Small intestine (tissue), 7 donors: ENCODE measurements around the gene IFT27. TPM values are rescaled to one million over a fixed set of nuclear protein-coding genes. Genes with fewer than 3 reads are reported as not detected.

Experiments
- DNase-seq, 2 donors: peaks; one replicate each; pipeline versions ENCODE4 v3.0.0 to v3.0.0-alpha.2; 2013
- FAIRE-seq: peaks from 2 replicates; lab custom pipeline; 2012; peaks lifted over from hg19 to GRCh38; lab: Jason Lieb, UNC
- H3K27ac ChIP-seq, 3 donors: one replicate each; pipeline ENCODE4 v1.5.1; 2013; ENCODE audit warnings: low read length in 2 of 3, mild to moderate bottlenecking in 2 of 3, control low read depth in 1 of 3, inconsistent platforms in 1 of 3, low read depth in 1 of 3, moderate library complexity in 1 of 3
- H3K27me3 ChIP-seq, 3 donors: one replicate each; pipeline ENCODE4 v1.6.1; 2013; ENCODE audit warnings: low read length in 3 of 3, inconsistent platforms in 1 of 3; ENCODE audit not compliant: control insufficient read depth in 3 of 3, insufficient read depth in 3 of 3
- H3K36me3 ChIP-seq, 3 donors: one replicate each; pipeline ENCODE4 v1.6.1; 2013; ENCODE audit warnings: low read length in 3 of 3, inconsistent platforms in 1 of 3, low read depth in 1 of 3, mild to moderate bottlenecking in 1 of 3, moderate library complexity in 1 of 3; ENCODE audit not compliant: control insufficient read depth in 3 of 3, insufficient read depth in 2 of 3
- H3K4me1 ChIP-seq, 3 donors: one replicate each; pipeline ENCODE4 v1.6.1; 2013; ENCODE audit warnings: low read length in 2 of 3, inconsistent platforms in 1 of 3, low read depth in 1 of 3, mild to moderate bottlenecking in 1 of 3, moderate library complexity in 1 of 3; ENCODE audit not compliant: control insufficient read depth in 3 of 3, insufficient read depth in 2 of 3
- H3K4me3 ChIP-seq, 3 donors: one replicate each; pipeline ENCODE4 v1.5.1; 2013; ENCODE audit warnings: low read length in 3 of 3, control low read depth in 1 of 3, inconsistent platforms in 1 of 3, low read depth in 1 of 3, mild to moderate bottlenecking in 1 of 3, moderate library complexity in 1 of 3
- H3K9me3 ChIP-seq, 2 donors: one replicate each; pipeline ENCODE4 v1.6.1; 2013; ENCODE audit warnings: low read depth in 1 of 2, low read length in 1 of 2; ENCODE audit not compliant: control insufficient read depth in 2 of 2, insufficient read depth in 1 of 2
- WGBS, 3 donors: extraction: QIAGEN DNeasy Blood & Tissue Kit; methylation state at CpG; one replicate each; pipeline ENCODE4 v1.1.7; 2013; 5-methylcytosine and 5-hydroxymethylcytosine counted together
- polyA plus RNA-seq, 4 donors: library from polyadenylated mRNA; stranded (reverse) in 3 of 4; unstranded in 1 of 4; fragments of 200-250 nt in 3 of 4; fragments of 120-200 nt in 1 of 4; gene quantifications; one replicate each; pipeline versions ENCODE4 v1.2.1 to v1.2.3, GENCODE V29; 2013
- donor health status: healthy with polysubstance abuse.
- donor health status: control.
- donor health status: control.
- donor health status: Bipolar disorder and iron deficiency.
- donor health status: healthy.

Gene IFT27
- polyA plus RNA-seq, 4 donors: 21.9 to 29.5 (median 26.5) TPM

DNA sequence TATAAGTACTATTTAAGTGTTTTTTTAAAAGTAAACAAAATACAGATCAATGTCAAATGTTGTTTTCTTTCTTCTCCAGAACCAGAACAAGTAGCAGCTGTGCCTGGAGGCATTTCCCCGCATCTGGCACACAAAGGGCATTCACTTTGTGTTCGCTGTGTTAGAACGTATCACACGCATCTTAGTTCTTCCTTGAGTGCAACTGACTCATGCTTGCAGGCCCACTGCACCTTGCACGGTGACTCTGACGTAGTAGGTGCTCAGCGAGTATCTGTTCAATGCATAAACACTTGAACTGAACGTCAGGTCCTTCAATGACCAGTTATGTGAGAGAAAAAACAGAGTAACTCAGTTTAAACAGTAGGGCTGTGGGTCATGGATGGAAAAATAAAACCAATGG, 3.5 kb downstream of the IFT27 start:
- no peak for FAIRE-seq
- H3K4me1 ChIP-seq: peaks cover 0 to 8% (median 2%) of the 10 kb centered on the region in 3 donors
- no peak for DNase-seq
- peaks cover 0 to 10% (median 0%) of the 10 kb centered on the region in 3 donors for H3K36me3 ChIP-seq
- no peak overlapping the region for H3K27ac ChIP-seq
- H3K4me3 ChIP-seq: no peak overlapping the region
- no peaks in the 10 kb centered on the region for H3K9me3 ChIP-seq
- whole genome bisulfite sequencing, 3 donors: 88 to 95% (median 92%) methylated on average over 8 of the region's 8 CpGs
- no peaks in the 10 kb centered on the region for H3K27me3 ChIP-seq

DNA sequence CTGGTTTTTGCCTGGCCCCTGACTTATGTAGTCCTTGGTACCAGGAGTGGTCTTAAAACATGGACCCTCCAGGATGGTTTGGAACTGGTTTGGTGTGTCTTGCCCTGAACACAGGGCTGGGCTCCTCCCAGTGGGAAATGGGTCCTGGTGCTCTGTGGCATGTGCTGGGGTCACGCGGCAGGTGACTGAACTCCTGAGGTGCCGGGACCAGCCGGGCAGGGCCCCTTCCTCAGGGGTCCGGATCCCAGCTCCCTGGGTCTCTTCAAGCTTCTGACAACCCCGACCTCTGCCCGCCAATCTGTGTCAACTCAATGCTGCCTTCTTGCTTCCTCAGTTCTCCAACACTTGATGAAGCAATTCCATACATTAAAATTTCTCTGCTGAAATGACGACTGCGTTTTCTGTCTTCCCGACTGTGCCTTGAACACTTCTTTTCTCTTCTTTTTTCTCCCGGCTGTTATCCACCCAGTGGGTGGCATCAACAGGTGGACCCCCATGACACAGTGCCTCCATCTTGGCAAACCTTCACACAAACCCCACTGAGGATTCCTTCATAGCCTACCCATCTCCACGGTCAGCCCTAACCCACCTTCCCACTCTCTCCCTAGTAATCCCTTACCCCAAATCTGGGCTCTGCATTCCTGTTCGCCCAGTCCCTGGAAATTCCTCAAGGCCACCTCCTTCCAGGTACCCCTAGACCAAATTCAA, 4.4 kb downstream of the IFT27 start:
- H3K27me3 ChIP-seq: no peaks in the 10 kb centered on the region
- no peak overlapping the region for H3K27ac ChIP-seq
- H3K4me1 ChIP-seq: peaks cover 0 to 1% (median 0%) of the 10 kb centered on the region in 3 donors
- no peak overlapping the region for H3K4me3 ChIP-seq
- FAIRE-seq (no peak), DNase-seq (no peak)
- WGBS, 3 donors: 95 to 98% (median 95%) methylated on average over 13 of the region's 13 CpGs
- H3K36me3 ChIP-seq: peaks cover 0 to 18% (median 0%) of the 10 kb centered on the region in 3 donors
- H3K9me3 ChIP-seq: no peaks in the 10 kb centered on the region

DNA sequence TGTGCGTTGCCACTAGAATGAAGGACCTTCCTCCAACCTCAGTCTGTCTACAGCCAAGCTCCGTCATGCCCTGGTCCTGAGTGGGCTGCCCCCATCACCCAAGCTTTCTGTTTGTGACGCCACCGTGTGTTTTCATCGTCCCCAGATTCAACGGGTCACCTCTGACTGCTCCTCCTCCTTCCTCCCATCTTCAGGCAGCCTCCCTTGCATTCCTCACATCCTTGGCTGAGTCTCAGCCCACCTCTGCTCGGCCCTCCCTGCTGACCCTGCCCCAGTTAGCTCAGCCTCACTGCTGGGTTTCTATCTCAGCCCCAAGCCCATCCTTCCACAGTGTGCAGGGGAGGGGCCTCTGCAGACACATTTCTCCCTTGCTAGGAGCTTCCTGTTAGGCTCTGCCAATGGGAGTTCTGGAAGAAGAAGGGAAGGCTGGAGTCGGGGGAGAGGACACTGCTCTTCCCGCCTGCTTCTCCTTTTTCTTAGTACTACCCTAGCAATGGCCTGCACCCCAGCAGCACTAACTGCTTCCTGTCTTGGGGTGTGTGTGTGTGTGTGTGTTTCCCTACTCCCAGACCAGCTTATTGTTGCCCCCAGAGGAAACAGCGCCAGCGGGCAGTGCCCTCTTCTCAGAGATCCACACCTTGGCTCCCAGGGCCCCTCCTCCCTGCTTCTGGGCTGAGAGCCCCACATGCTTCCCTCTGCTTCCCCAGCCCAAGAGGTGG, 5.2 kb downstream of the IFT27 start:
- DNase-seq (no peak), FAIRE-seq (no peak)
- Histone ChIP-seq H3K9me3 (no peaks in the 10 kb centered on the region), H3K4me1 (no peaks in the 10 kb centered on the region), H3K27ac (no peak overlapping the region), H3K36me3 (peaks cover 0 to 25% (median 0%) of the 10 kb centered on the region in 3 donors), H3K27me3 (no peaks in the 10 kb centered on the region), H3K4me3 (no peak overlapping the region)
- 63 to 76% (median 73%) methylated on average over 11 of the region's 11 CpGs for WGBS, 3 donors

DNA sequence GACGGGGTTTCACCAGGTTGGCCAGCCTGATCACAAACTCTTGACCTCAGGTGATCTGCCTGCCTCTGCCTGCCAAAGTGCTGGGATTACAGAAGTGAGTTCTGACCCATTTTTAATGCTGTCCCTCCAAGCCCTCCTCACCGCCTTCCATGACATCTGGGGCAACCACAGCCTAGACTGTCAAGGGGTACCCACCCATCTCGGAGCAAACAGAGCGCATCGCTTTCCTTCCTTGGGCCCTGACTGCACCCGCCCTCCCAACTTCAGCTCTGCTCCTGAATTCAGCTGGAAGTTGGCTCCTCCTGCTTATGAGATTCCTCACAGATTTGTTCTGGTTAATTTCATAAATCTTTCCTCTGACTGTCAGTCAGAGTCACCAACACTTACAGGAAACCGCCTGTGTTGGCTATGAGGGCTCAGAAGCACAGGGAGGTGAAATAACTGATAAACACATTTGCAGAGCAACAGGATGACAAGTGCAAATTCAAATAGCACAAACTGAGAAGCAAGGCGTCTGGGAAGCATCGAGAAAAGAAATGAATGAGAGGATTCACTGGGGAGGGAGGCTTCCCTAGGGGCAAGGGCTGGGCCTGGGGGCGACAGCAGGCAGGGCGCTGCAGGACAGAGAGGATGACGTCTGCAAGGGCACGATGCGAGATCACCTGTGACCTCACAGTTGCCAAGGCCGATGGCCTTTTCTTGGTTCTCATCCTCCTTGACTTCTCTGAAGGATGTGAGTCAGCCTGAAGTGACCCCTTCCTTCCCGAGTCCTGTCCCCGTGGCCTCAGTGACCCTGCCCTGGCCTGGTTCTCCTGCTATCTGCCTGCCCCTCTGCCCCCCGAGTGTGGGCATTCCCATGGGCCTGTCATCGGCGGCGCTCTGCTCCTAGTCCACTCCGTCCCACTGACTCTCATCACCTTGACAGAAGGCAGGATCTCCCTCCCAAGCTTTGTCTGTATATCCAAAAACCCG, 6.1 kb downstream of the IFT27 start:
- FAIRE-seq: no peak
- no peak overlapping the region for H3K4me3 ChIP-seq
- H3K27ac ChIP-seq: no peak overlapping the region
- H3K27me3 ChIP-seq: no peaks in the 10 kb centered on the region
- no peaks in the 10 kb centered on the region for H3K9me3 ChIP-seq
- peaks cover 0 to 29% (median 0%) of the 10 kb centered on the region in 3 donors for H3K36me3 ChIP-seq
- no peaks in the 10 kb centered on the region for H3K4me1 ChIP-seq
- 76 to 84% (median 83%) methylated on average over 23 of the region's 23 CpGs for WGBS, 3 donors
- no peak for DNase-seq

DNA sequence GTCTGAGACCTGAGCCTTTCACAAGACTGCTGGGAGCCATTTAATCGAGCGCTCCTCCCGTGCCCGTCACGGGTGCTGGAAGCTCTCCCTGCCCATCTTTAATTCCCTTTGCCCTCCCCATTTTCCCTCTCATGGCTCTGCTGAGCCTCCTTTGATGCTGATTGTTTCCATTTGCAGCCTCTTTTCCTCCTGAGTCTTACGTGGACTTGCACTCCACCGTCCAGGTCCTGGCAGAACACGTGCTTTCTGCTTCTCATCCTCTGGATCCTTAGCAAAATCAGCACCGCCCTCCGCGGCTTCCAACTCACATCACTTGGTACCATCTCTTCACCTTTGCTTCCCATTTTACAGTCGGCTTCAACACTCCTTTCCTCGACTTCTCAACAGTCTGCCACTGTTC, 7.3 kb downstream of the IFT27 start:
- no peak for DNase-seq
- no peaks in the 10 kb centered on the region for H3K27me3 ChIP-seq
- H3K27ac ChIP-seq: no peak overlapping the region
- FAIRE-seq: no peak
- H3K4me1 ChIP-seq: peaks cover 0 to 2% (median 0%) of the 10 kb centered on the region in 3 donors
- peaks cover 0 to 36% (median 0%) of the 10 kb centered on the region in 3 donors for H3K36me3 ChIP-seq
- no peaks in the 10 kb centered on the region for H3K9me3 ChIP-seq
- 93 to 96% (median 94%) methylated on average over 13 of the region's 13 CpGs for WGBS, 3 donors
- H3K4me3 ChIP-seq: no peak overlapping the region

DNA sequence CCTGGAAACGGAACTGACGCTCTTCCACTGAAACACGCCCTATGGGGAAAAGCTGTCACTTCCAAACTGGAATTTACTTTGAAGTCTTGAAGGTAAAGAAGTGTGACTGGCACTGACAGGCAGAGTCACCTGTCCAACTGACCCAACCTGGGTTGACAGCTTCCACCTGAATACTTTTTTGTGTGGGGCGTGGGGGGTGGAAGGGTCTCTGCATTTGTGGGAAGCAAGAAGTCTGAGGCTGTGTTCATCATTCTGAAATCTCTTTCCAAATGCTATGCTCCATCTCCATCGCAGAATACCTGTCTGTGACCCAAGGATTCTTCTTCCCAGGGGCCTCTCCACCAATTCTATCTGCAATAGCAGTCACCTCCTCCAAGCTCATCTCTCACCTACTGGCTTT, 7.8 kb downstream of the IFT27 start:
- no peak overlapping the region for H3K27ac ChIP-seq
- no peak overlapping the region for H3K4me3 ChIP-seq
- H3K27me3 ChIP-seq: no peaks in the 10 kb centered on the region
- 93 to 96% (median 96%) methylated on average over 5 of the region's 5 CpGs for WGBS, 3 donors
- FAIRE-seq: no peak
- H3K4me1 ChIP-seq: peaks cover 0 to 2% (median 0%) of the 10 kb centered on the region in 3 donors
- no peaks in the 10 kb centered on the region for H3K9me3 ChIP-seq
- H3K36me3 ChIP-seq: peaks cover 0 to 39% (median 0%) of the 10 kb centered on the region in 3 donors
- no peak for DNase-seq

DNA sequence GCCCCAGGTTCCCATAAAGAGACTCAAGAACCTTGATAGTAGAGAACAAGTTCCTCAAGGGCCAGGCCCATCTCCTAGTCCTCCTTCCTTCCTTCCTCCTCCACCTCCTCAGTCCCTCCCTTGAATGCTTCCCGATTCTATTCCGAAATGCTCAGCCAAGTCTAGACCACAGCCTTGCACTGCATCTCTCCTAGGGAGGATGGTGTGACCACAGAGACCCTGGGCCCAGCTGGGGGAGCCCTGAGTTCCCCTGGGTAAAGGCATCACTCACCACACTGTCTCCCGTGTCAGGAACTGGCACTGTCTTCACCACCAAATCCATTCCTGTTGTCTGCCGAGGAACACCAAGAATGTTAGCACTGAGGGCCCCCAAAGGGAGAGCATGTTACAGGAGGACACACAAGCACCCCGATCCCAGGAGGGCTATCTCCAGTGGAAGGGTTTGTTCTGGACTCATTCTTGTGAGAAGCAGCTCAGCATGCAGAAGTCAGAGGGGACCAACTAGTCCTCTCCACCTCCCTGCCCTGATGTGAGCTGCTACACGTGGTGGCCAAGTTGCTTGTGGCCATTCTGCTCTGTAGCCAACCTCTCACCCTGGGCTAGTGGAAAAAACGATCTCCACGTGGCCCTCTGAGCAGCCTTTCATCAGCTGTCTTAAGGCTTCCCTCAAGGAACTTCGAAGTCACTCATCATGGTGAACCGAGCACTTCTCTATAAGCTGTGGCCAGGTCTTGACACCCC, 8.7 kb downstream of the IFT27 start:
- FAIRE-seq: no peak
- no peak for DNase-seq
- H3K27ac ChIP-seq: no peak overlapping the region
- H3K36me3 ChIP-seq: peaks cover 0 to 45% (median 0%) of the 10 kb centered on the region in 3 donors
- no peak overlapping the region for H3K4me3 ChIP-seq
- no peaks in the 10 kb centered on the region for H3K27me3 ChIP-seq
- H3K4me1 ChIP-seq: peaks cover 0 to 5% (median 0%) of the 10 kb centered on the region in 3 donors
- H3K9me3 ChIP-seq: no peaks in the 10 kb centered on the region
- WGBS, 3 donors: 91 to 94% (median 93%) methylated on average over 10 of the region's 10 CpGs
